GM18861 (cell line): ENCODE measurements around the gene MEX3C.

Experiments used
- ATAC-seq: cut with Tn5 transposase; IDR thresholded peaks from one replicate; pipeline ENCODE4 v1.9.1; 2021; ENCODE audit not compliant: unreplicated experiment

MEX3C gene

DNA sequence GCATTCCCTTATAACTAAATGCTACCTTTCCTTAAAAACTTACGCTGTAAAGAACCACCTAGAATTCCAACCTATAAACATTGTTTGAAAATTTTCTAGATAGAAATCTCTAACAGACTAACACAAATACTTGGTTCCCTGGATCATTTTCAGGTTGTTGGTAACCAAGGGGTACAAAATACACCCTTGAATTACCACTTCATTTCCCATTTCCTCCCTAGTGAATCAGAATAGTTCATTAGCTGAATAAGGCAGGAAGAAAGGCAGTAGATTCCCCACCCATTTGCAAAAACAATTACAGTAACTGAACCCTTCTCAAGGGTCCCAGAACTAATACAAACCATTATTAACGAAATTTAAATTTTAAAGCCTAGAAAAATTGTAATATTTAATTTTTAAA lies 5.5 kb downstream of the MEX3C start:
- ATAC-seq = no peak

DNA sequence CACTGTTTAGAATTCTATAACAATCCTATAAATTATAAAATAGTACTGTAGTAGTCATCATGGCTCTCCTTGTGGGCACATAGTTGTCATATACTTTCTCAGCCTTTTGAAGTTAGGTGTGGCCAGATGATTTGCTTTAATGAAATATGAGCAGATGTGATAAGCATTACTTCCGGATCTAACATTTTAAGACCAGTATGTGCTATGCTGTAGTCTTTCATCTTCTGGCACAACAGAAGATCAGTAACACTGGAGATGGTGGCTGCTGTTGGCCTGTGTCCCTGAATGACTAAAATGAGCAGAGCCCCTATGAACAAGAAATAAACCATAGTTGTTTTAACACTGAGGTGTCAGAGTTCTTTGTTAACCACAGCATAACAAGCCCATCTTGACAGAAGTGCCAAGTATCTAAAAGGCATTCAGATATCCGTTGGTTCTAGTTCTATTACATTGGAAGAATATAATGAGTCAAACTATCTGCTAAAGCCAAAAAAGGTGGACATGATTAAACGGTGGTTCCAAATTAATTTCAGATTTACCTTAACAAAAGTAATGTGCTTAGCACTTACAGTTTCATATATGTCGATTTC lies 6.3 kb downstream of the MEX3C start:
- no peak for ATAC-seq

DNA sequence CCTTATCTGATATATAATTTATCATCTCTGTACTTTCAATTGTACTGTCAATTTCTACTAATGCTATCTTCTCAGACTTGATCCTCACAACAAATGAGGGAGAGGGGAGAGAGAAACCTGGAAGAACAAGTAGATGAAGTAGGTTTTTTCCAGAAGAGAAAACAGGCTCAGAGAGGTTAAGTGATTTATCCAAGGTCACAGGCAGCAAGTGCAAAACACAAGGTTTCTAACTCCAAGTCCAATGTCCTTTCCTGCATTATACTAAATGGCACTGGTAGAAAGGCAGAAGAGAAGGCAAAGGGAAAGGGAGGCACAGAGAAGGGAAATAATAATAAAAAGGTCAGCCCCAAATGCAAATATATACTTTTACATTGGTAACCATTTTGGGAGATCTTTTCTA lies 7.5 kb downstream of the MEX3C start:
- ATAC-seq = no peak

DNA sequence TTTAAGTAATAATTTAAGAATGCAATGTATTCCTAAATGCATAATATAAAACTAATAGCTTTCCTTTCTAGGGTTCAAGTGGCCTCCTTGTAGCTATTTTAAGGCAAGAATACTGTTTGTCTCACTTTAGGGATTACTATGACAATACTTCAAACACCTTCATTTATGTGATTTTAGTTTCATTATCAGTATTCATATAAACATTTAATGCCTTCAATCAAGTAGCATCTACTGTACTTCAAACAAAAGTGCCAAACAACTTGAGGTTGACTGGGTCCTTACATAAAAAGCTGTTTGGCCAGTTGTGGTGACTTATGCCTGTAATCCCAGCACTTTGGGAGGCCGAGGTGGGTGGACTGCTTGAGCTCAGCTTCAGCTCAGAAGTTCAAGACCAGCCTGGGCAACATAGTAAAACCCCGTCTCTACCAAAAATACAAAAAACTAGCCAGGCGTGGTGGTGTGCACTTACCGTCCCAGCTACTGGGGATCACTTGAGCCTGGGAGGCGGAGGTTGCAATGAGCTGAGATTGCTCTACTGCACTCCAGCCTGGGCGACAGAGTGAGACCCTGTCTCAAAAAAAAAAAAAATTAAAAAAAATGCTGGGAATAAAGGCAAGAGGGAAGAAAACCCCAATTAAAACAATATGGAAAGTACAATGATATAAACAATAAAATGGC lies 9.3 kb downstream of the MEX3C start:
- peak; percentile 42 for ATAC-seq

DNA sequence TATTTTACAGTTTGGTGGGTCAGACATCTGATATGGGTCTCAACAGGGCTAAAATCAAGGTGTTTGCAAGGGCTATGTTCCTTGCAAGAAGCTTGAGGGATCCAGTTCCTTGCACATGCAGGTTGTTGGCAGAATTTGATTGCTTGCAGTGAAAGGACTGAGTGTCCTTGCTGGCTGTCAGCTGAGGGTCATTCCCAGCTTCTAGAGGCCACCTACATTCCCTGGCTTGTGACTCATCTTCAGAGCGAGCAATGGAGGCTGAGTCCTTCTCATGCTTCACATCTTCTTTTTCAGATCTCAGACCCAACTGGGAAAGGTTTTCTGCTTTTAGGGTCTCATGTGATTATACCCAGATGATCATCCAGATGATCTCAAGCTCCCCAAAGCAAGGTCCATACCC lies 12.4 kb downstream of the MEX3C start:
- no peak for ATAC-seq

DNA sequence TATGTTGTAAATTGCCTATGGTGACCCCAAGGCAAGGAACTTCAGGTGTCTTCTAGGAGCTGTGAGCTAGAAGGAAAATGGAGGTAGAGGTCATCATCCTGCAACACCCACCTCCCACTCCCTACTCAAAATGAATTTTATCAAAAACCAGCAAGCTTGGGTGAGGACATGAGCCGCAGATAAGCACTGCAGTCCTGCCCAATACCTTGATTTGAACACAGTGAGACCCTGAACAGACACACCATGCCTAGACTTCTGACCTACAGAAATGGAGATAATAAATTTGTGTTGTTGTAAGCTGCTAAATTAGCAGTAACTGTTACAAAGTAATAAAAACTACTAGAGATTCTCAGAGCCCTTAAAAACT lies 13.4 kb downstream of the MEX3C start:
- ATAC-seq = no peak

DNA sequence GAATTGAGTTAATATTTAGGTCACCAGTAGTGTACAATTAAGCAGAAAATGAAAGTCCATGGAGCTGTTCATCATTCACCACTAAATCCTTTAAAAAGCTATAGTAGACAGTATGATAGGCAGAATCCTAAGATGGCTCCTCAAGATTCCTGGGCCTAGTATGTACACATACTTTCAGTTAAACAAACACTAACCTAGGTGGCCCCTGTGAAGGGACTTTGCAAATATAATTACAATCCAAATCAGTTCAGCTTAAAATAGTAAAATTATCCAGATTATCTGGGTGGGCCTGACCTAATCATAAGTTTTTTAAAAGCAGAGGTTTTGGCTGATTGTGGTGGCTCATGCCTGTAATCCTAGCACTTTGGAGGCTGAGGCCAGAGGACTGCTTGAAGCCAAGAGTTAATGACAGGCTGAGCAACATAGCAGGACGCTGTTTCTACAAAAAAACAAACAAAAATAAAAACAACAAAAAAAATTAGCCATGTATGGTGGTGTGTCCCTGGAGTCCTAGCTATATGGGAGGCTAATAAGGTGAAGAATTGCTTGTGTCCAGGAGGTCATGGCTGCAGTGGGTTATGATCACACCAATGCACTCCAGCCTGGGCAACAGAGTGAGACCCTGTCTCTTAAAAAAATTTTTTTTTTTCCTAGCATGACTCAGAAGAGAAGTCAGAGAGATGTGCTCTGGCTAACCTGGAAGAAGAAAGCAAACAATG lies 13.9 kb downstream of the MEX3C start:
- no peak for ATAC-seq

DNA sequence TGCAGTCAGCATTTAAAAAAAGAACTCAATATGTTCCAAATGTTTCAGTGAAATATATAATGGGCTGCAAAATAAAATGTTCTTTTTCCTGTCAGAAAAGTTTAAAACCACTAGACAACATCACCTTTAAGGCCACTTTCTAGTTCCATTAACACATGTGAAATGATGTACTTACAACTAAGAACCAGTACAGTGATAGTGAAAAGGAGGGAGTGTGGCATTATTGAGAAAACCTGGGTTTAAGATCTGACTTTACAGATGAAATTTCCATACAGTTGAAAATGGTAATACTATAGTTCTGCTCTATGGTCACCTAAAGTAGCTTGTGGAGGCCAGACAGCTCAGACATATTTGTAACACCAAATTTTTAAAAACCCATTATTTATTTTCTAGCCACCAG lies 14.7 kb downstream of the MEX3C start:
- no peak for ATAC-seq

DNA sequence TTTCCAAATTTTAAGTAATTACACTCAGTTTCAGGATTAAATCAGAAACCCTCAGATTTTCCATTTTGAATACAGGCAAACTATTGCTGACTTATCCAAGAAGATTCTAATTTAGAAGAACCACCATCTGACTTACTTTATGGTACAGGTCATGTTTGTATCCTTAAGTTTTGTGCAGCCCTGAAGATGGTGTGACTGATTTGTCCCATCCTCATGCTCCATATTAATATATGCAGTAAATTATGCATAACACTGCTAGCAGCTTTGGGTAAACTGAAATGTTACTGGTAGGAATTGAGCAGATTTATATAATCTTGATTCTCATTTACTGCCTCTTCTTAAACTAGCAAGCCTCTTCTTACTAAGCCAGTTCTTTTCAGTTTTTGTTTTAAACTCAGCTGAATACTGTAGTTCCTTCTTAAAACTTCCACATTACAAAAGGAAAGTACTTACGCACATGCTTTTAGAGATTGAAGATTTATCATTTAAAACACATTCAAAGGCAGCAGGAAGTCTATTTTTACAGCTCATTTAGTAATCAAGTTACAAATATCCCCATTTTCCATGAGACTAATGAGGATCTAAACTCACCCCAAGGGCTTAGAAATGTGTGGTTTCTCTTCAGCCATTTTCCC lies 25.7 kb downstream of the MEX3C start:
- ATAC-seq = no peak

DNA sequence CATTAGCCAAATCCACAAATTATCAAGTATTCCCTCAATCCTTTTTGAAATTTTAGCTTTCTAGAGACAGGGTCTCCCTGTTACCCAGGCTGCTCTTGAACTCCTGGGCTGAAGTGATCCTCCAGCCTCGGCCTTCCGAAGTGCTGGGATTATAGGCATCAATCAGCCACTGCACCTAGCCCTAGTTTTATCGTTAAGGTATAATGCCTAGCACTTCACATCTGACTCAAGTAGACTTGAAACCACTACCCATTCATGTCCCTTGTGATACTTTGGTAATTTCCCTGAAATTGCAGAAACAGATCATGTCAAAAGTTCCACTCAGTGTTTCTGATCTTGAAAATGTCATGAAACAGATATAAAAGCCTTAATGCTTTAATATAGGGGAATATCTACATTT lies 26.3 kb downstream of the MEX3C start:
- peak; percentile 43 for ATAC-seq

DNA sequence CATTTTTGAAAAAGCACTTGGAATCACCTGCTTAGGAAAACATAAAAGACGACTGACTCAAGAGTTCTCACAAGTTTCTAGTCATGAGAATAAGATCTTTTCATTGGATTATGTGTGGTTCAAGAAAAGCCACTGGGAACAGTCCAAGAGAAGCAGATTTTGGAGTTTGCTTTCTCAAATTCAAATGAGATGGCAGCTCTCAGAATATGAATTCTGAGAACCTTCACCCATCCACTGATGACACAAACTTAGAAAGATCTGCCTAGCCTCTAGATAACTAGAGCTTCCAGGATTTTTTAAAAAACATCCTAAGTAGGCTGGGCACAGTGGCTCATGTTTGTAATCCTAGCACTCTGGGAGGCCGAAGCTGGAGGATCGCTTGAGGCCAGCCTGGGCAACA lies 26.8 kb downstream of the MEX3C start:
- ATAC-seq = no peak

DNA sequence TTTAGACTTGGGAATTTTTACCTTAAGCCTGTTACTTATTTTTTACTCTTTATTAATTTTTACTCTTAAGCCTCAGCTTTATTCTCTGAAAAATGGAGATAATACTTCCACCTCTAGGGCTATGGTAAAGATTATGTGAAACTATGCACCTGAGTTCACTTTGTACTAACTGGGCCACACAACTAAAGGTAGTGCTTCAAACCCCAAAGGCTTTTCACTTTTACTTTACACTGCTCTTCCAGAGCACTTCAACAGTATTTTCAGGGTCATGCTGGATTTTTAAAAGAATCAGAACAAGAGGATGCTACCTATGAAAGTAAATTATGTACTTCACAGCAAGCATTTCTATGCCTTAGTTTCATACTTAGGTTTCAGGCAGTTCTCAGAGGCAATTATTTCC lies 27.8 kb downstream of the MEX3C start:
- ATAC-seq = no peak

DNA sequence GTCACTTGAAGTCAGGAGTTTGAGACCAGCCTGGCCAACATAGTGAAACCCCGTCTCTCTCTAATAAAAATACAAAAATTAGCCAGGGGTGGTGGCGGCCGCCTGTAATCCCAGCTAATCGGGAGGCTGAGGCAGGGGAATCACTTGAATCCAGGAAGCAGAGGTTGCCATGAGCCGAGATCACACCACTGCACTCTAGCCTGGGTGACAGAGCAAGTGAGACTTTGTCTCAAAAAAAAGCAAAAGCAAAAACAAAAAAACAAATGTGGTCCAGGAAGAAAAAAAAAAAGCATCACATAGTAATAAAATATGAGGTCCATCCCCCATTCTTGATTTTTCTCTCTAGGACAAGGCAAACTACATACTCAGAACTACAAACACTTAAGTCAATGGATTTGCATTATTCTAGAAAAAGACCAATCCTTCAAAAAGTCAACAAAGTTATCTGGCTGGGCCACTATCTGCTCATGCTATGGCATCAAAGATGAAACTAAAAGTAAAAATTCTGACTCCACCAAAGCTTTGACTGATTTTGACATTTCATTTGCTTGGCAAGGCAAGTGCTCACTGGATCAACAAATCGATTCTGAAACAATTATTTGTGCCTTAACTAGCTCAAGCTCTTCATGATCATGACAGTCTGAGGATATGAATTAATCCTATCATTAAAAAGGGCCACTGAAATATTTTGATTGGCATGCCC lies 28.4 kb downstream of the MEX3C start:
- ATAC-seq = no peak

DNA sequence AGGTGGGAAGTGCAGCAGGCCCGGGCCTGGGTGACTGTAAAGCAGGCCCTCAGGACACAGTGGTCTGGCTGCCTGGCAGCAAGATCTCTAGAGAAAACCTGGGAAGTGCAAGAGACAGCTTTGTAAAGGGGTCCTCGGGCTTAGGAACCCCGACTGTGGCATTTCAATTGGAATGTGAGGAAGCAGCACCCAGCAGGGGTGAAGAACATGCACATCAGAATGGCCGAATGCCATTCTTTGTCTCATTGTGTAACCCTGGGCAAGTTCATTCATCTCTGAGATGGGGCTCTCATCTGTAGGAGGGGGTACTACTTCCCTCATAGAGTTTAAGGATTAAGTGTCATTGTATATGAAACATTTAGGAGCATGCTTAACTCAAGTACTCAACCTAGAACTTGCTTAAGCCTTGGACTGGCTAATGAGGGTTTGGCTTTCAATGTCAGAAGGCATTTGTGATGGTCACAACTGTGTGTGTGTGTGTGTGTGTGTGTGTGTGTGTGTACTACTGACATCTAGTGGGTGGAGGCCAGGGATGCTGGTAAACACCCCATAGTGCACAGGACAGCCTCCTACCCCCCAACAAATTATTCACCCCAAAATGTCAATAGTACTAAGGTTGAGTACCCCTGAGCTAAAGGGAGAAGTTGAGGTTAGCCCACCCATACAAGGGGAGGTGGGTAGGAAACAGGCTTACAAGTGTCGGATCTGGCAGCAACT lies 29.3 kb downstream of the MEX3C start:
- no peak for ATAC-seq

DNA sequence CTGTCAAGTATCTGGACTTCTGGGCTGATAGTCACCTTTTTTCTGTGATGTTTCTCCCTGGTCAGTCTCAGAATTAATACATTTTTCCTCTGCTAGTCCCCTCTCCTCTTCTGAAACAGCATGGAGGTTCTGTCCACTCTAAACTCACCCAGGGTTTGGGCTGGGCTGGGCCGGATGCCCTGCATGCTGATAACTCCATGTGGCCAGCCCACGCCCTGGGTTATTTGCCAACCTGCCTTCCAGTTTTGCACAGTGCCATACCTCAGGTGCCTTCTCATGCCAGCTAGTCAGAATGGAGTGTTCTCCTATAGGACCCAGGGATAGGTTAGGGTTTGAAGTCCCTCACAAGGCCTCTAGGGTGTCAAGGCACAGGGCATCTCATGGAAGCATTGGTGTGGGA lies 32.2 kb downstream of the MEX3C start:
- ATAC-seq = no peak

DNA sequence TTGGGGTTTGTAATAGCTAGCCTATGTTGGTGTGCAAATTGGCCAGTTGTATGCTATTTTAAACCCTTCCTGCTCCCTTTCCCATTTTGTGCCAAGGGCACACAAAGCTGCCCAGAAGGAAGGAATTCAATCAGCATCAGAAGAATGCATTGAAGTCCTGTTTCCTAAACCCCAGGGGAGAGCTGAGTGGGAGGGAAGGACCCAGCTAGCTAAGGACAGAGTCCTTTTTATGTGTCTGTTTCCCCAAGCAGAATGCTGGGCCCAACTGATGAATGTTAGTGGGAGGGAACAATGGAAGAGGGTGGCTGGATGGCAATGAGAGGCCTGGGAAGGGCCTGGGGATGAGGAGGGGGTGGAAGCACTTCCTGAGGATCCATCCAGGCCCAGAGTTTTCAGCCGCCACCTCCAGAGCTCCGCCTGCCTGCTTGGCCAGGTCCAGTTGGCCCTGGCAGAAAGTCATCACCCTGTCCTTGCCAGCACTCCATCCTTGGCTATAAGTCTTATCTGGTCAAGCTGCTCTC lies 32.7 kb downstream of the MEX3C start:
- ATAC-seq = no peak

DNA sequence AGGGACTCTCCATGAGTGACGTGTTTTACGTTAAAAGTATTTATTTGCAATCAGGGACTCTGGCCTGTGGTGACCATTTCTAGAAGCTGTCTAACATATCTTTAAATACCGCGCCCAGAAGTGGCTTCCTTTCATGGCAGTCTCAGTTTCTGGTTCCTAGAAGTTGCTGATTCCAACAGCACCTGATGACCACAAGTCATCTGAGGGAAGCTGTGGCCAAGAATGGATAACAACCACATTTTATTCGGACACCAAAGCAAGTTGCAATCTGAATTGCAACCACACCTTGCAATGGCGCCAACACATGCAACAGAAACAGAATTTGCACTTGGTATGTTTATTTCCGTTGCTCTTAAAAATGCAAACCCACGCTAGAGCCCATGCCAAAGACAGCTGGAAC lies 33.1 kb downstream of the MEX3C start:
- no peak for ATAC-seq

DNA sequence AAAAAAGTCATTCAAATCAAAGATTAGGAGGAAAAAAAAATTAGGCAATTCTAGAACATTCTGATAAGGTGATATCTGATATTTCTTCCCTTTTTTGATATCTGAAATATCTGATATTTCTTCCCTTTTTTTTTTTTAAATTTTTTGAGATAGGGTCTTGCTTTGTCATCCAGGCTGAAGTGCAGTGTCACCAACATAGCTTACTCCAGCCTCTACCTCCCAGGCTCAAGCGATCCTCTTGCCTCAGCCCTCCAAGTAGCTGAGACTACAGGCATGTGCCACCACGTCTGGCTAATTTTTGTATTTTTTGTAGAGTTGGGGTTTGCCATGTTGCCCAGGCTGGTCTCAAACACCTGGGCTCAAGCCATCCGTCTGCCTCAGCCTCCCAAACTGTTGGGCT lies 33.9 kb downstream of the MEX3C start:
- ATAC-seq = no peak

DNA sequence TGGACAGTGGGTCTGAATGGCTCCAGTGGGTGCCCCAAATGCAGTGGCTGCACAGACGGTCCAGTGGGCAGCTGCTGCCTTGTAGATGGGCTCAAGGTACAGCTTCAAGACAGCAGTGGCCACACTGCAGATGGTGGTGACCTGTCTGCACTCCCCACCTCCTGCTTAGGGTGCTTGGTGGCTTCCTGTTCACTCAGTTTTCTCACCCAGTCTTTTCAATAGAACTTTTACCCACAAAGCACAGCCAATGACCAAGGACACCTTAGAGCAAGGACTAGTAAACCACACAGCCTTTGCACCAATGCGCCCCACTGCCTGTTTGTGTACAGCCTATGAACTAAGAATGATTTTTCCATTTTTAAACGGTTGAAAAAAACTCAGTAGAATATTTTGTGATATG lies 34.9 kb downstream of the MEX3C start:
- no peak for ATAC-seq

DNA sequence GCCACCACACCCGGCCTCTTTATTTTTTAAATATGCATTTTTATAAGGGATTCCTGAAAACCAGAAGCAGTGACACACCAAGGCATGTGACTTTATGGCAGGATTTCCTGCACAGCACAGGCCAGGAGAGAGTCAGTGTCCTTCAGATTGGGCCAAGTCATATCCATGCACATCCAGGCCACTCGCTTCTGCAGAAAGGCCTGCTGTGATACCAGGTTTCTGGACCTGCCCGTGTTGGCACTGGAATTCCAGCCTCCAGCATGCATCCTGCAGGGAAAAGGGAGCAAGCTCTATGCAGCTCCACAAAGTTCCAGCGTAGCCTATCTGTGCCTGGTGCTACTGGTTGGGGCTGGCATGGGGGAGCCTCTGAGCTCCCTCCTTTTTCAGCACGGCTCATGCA lies 36.8 kb downstream of the MEX3C start:
- ATAC-seq = no peak

DNA sequence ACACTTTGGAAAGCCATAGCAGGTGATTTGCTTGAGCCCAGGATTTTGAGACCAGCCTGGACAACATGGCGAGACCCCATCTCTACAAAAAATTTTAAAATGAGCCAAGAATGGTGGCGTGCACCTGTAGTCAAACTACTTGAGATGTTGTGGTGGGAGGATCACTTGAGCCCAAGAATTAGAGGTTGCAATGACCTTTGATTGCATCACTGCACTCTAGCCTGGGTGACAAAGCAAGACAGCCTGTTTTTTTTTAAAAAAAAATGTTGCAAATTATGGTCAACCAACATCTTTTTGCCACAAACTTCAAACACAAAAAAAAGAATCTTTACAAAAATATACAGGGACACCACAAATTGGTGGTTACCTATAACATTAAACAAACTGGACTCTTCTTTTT lies 40.3 kb downstream of the MEX3C start:
- ATAC-seq = no peak
